CD4-positive, alpha-beta memory T cell (primary cell): ENCODE results near the gene OXLD1. TPM values are rescaled to one million over a fixed set of nuclear protein-coding genes. Genes with fewer than 3 reads are reported as not detected.
"Not testable (repeated sequence)": the region's sequence is repeated elsewhere in the genome, so short reads cannot be mapped to it uniquely, and the experiment has no call there.

ENCODE experiments used
- CTCF ChIA-PET: fragments of 350-600 bp; sonication (Branson Sonifier 250); formaldehyde crosslinking; loops from one replicate; lab custom pipeline; 2021; ENCODE audit warnings: inconsistent platforms; ENCODE audit not compliant: partially characterized antibody; lab: Charles Lee
- POLR2A ChIA-PET: fragments of 350-600 bp; sonication (Branson Sonifier 250); formaldehyde crosslinking; loops from one replicate; lab custom pipeline; 2021; ENCODE audit not compliant: partially characterized antibody; lab: Charles Lee
- DNase-seq, 5 donors: peaks; one replicate each; pipeline versions ENCODE4 v3.0.0 to v3.0.0-alpha.2; 2020 to 2022; ENCODE audit warnings: mixed read lengths in 1 of 5
- H3K27ac ChIP-seq: one replicate; pipeline ENCODE4 v1.7.0; 2013; ENCODE audit warnings: low read depth, low read length
- H3K27me3 ChIP-seq: 2 replicates; pipeline ENCODE4 v1.7.0; 2013; ENCODE audit warnings: mild to moderate bottlenecking, low read length, moderate library complexity; ENCODE audit not compliant: insufficient read depth
- H3K36me3 ChIP-seq: 2 replicates; pipeline ENCODE4 v1.7.0; 2013; ENCODE audit warnings: mild to moderate bottlenecking, low read length, moderate library complexity; ENCODE audit not compliant: insufficient read depth
- H3K4me1 ChIP-seq: 2 replicates; pipeline ENCODE4 v1.7.0; 2013; ENCODE audit warnings: mild to moderate bottlenecking, low read length, moderate library complexity; ENCODE audit not compliant: insufficient read depth
- H3K4me3 ChIP-seq, 2 donors: one replicate each; pipeline ENCODE4 v1.7.0; 2013; ENCODE audit warnings: low read length in 2 of 2, mild to moderate bottlenecking in 1 of 2
- H3K9me3 ChIP-seq, 2 donors: one replicate each; pipeline ENCODE4 v1.7.0; 2013; ENCODE audit warnings: low read length in 2 of 2, control low read depth in 1 of 2; ENCODE audit not compliant: control insufficient read depth in 1 of 2
- H3K27ac Mint-ChIP-seq, 7 donors: one replicate each; pipeline ENCODE4 v1.8.0; 2020 to 2021; ENCODE audit warnings: mixed read lengths in 7 of 7, mild to moderate bottlenecking in 6 of 7, inconsistent platforms in 3 of 7, moderate library complexity in 3 of 7
- H3K27me3 Mint-ChIP-seq, 2 donors: one replicate each; pipeline ENCODE4 v1.8.0; 2020 to 2021; ENCODE audit warnings: mixed read lengths in 2 of 2
- H3K36me3 Mint-ChIP-seq, 2 donors: one replicate each; pipeline ENCODE4 v1.8.0; 2020 to 2021; ENCODE audit warnings: mixed read lengths in 2 of 2, inconsistent platforms in 1 of 2, mild to moderate bottlenecking in 1 of 2
- H3K4me1 Mint-ChIP-seq, 4 donors: one replicate each; pipeline ENCODE4 v1.8.0; 2020 to 2021; ENCODE audit warnings: mixed read lengths in 4 of 4, mild to moderate bottlenecking in 1 of 4
- H3K4me3 Mint-ChIP-seq, 8 donors: one replicate each; pipeline ENCODE4 v1.8.0; 2020 to 2021; ENCODE audit warnings: mixed read lengths in 8 of 8, mild to moderate bottlenecking in 7 of 8, moderate library complexity in 6 of 8, inconsistent platforms in 3 of 8
- H3K9me3 Mint-ChIP-seq, 8 donors: one replicate each; pipeline ENCODE4 v1.8.0; 2020 to 2021; ENCODE audit warnings: mixed read lengths in 8 of 8, mild to moderate bottlenecking in 5 of 8, inconsistent platforms in 3 of 8, moderate library complexity in 1 of 8
- intact Hi-C: fragments of 100-400 bp; cut with micrococcal nuclease; formaldehyde crosslinking; loops from one replicate; pipeline ENCODE4 v1.15.1; 2023
- microRNA-seq: library from miRNA; unstranded; fragments of <30 nt; microRNA quantifications from one replicate; pipeline ENCODE4 v1.2.0, GENCODE V29; 2021; ENCODE audit warnings: borderline replicate concordance, borderline number of aligned reads, borderline microRNAs expressed, mixed read lengths
- polyA plus RNA-seq, 2 donors: library from polyadenylated mRNA; unstranded; fragments of 300-500 nt; fragmentation: Illumina TruSeq; gene quantifications; one replicate each; pipeline ENCODE4 v1.2.3, GENCODE V29; 2021
- total RNA-seq, 2 experiments: library from RNA; stranded (reverse); gene quantifications; one replicate each; pipeline ENCODE4 v1.2.3, GENCODE V29; 2021

Gene OXLD1
- total and polyA plus RNA-seq, 4 experiments from 2014 or later: 52.5 to 83.2 (median 64.8) TPM

GRCh38 chr17:81621494-81622130 is 44.8 kb downstream of the OXLD1 start:
- no peak overlapping the region for H3K4me3 ChIP-seq

GRCh38 chr17:81618307-81618706 is 48.1 kb downstream of the OXLD1 start:
- H3K4me1 Mint-ChIP-seq: peaks cover 15 to 40% (median 19%) of the 10 kb centered on the region in 4 donors
- H3K27me3 ChIP-seq, POLR2A ChIA-PET, H3K4me3 ChIP-seq, CTCF ChIA-PET, H3K27ac ChIP-seq, DNase-seq, H3K9me3 Mint-ChIP-seq, intact Hi-C loops, H3K9me3 ChIP-seq, H3K27ac Mint-ChIP-seq, H3K27me3 Mint-ChIP-seq, H3K4me3 Mint-ChIP-seq: not testable (repeated sequence)
- H3K36me3 Mint-ChIP-seq: peaks cover 43 to 55% of the 10 kb centered on the region in 2 donors
- Histone ChIP-seq H3K36me3 (peaks cover 35% of the 10 kb centered on the region), H3K4me1 (peaks cover 17% of the 10 kb centered on the region)

More at GRCh38 chr17:81621494-81622130, 44.8 kb downstream of the OXLD1 start:
- Mint-ChIP-seq H3K36me3 (peaks cover 47 to 54% of the 10 kb centered on the region in 2 donors), H3K4me1 (peaks cover 0 to 22% (median 12%) of the 10 kb centered on the region in 4 donors), H3K27ac (no peak overlapping the region), H3K27me3 (no peaks in the 10 kb centered on the region), H3K9me3 (peaks cover 0 to 8% (median 1%) of the 10 kb centered on the region in 8 donors), H3K4me3 (no peak overlapping the region)
- CTCF ChIA-PET: interaction anchor here (1.2 to 2.6 kb wide), 2 partner anchors 18 to 21 kb away, joined by 3 to 12 read pairs; no protein-coding TSS in a partner anchor
- DNase-seq: no peak
- intact Hi-C loops: no loop called here
- Histone ChIP-seq H3K27ac (no peak overlapping the region), H3K36me3 (peaks cover 40% of the 10 kb centered on the region), H3K27me3 (no peaks in the 10 kb centered on the region), H3K9me3 (no peaks in the 10 kb centered on the region), H3K4me1 (no peaks in the 10 kb centered on the region)
- POLR2A ChIA-PET: no interaction called here

GRCh38 chr17:81616877-81617276 is 49.5 kb downstream of the OXLD1 start:
- no peak for DNase-seq
- peaks cover 17% of the 10 kb centered on the region for H3K4me1 ChIP-seq
- ChIA-PET CTCF (no interaction called here), POLR2A (no interaction called here)
- no peaks in the 10 kb centered on the region for H3K27me3 ChIP-seq
- peaks cover 43% of the 10 kb centered on the region for H3K36me3 ChIP-seq
- no peaks in the 10 kb centered on the region for H3K9me3 ChIP-seq
- Mint-ChIP-seq H3K9me3 (no peaks in the 10 kb centered on the region), H3K27ac (no peak overlapping the region), H3K4me3 (no peak overlapping the region), H3K27me3 (no peaks in the 10 kb centered on the region), H3K36me3 (peaks cover 48 to 62% of the 10 kb centered on the region in 2 donors), H3K4me1 (peaks cover 15 to 44% (median 21%) of the 10 kb centered on the region in 4 donors)
- intact Hi-C loops: no loop called here
- no peak overlapping the region for H3K4me3 ChIP-seq
- H3K27ac ChIP-seq: no peak overlapping the region

- Mint-ChIP-seq H3K36me3 (peaks cover 35 to 49% of the 10 kb centered on the region in 2 donors), H3K27me3 (no peaks in the 10 kb centered on the region), H3K4me1 (peaks cover 15 to 36% (median 20%) of the 10 kb centered on the region in 4 donors), H3K9me3 (no peaks in the 10 kb centered on the region), H3K4me3 (peak overlapping the region in 2 of 8 donors; percentile 1 to 49), H3K27ac (peak overlapping the region in 4 of 7 donors; percentile 37 to 92 (median 63))
- no peak for DNase-seq
- intact Hi-C loops: no loop called here
- H3K27ac ChIP-seq: no peak overlapping the region
- H3K27me3 ChIP-seq: no peaks in the 10 kb centered on the region
- H3K36me3 ChIP-seq: peaks cover 34% of the 10 kb centered on the region
- H3K4me3 ChIP-seq: no peak overlapping the region
- peaks cover 17% of the 10 kb centered on the region for H3K4me1 ChIP-seq
- POLR2A ChIA-PET: no interaction called here
- CTCF ChIA-PET: interaction anchor here (3.7 kb wide), 1 partner anchor 14 kb away, joined by 11 read pairs; no protein-coding TSS in a partner anchor
- no peaks in the 10 kb centered on the region for H3K9me3 ChIP-seq
Measured at GRCh38 chr17:81615401-81615930, 50.9 kb downstream of the OXLD1 start.

Small RNA genes lying within 50 kb of the gene (microRNA-seq; reads per million reads assigned to microRNA genes)
- gene MIR6786: not detected

Other genes starting within 250 kb of the OXLD1 start
- gene ACTG1, start 153.8 kb downstream of the OXLD1 start, total RNA-seq: 1,000 to 10,000 TPM; 1,031 to 1,038 TPM
- gene ACTG1, start 153.8 kb downstream of the OXLD1 start, polyA plus RNA-seq: 1,000 to 10,000 TPM; 1,338 to 1,651 TPM
- gene FSCN2, start 138.2 kb downstream of the OXLD1 start, total RNA-seq: 1 to 10 TPM in 1 of 2 experiments, under 1 TPM in 1; 0.75 to 1.0 TPM
- under 1 TPM in 1 of 2 donors, not detected in 1; 0.20 TPM for gene FSCN2, start 138.2 kb downstream of the OXLD1 start, polyA plus RNA-seq
- gene FAAP100, start 114.3 kb downstream of the OXLD1 start, total RNA-seq: 10 to 100 TPM; 51.0 to 56.0 TPM
- gene FAAP100, start 114.3 kb downstream of the OXLD1 start, polyA plus RNA-seq: 10 to 100 TPM in 1 of 2 donors, 1 to 10 TPM in 1; 8.5 to 16.8 TPM
- 100 to 1,000 TPM in 1 of 2 experiments, 10 to 100 TPM in 1; 91.0 to 105 TPM for gene NPLOC4, start 29.5 kb downstream of the OXLD1 start, total RNA-seq
- 10 to 100 TPM; 61.1 to 70.6 TPM for gene NPLOC4, start 29.5 kb downstream of the OXLD1 start, polyA plus RNA-seq
- 1 to 10 TPM; 1.1 to 1.2 TPM for gene TSPAN10, start 29.4 kb downstream of the OXLD1 start, total RNA-seq
- gene TSPAN10, start 29.4 kb downstream of the OXLD1 start, polyA plus RNA-seq: under 1 TPM; 0.10 to 0.24 TPM
- gene PDE6G, start 10.1 kb downstream of the OXLD1 start, total RNA-seq: 1 to 10 TPM in 1 of 2 experiments, under 1 TPM in 1; 0.87 to 1.3 TPM
- 1 to 10 TPM in 1 of 2 donors, under 1 TPM in 1; 0.83 to 1.2 TPM for gene PDE6G, start 10.1 kb downstream of the OXLD1 start, polyA plus RNA-seq
- gene CCDC137, start 132 bp upstream of the OXLD1 start, total RNA-seq: 10 to 100 TPM; 28.0 to 29.3 TPM
- gene CCDC137, start 132 bp upstream of the OXLD1 start, polyA plus RNA-seq: 10 to 100 TPM in 1 of 2 donors, 1 to 10 TPM in 1; 5.3 to 17.0 TPM
- gene ARL16, start 17.2 kb upstream of the OXLD1 start, total RNA-seq: 10 to 100 TPM; 25.9 to 27.7 TPM
- gene ARL16, start 17.2 kb upstream of the OXLD1 start, polyA plus RNA-seq: 10 to 100 TPM; 25.3 to 45.5 TPM
- 100 to 1,000 TPM; 182 to 206 TPM for gene HGS, start 17.4 kb upstream of the OXLD1 start, total RNA-seq
- gene HGS, start 17.4 kb upstream of the OXLD1 start, polyA plus RNA-seq: 10 to 100 TPM; 18.9 to 46.4 TPM
- 10 to 100 TPM; 21.9 to 25.6 TPM for gene MRPL12, start 36.8 kb upstream of the OXLD1 start, total RNA-seq
- 10 to 100 TPM; 42.5 to 47.5 TPM for gene MRPL12, start 36.8 kb upstream of the OXLD1 start, polyA plus RNA-seq
- 1 to 10 TPM; 4.0 to 5.0 TPM for gene SLC25A10, start 45.7 kb upstream of the OXLD1 start, total RNA-seq
- 1 to 10 TPM; 3.2 to 5.2 TPM for gene SLC25A10, start 45.7 kb upstream of the OXLD1 start, polyA plus RNA-seq
- not detected for gene GCGR, start 137.5 kb upstream of the OXLD1 start, total RNA-seq
- gene GCGR, start 137.5 kb upstream of the OXLD1 start, polyA plus RNA-seq: not detected
- 10 to 100 TPM; 65.8 to 71.0 TPM for gene MCRIP1, start 166.7 kb upstream of the OXLD1 start, total RNA-seq
- 10 to 100 TPM; 66.7 to 87.2 TPM for gene MCRIP1, start 166.7 kb upstream of the OXLD1 start, polyA plus RNA-seq
- not detected for gene PPP1R27, start 168.4 kb upstream of the OXLD1 start, total RNA-seq
- gene PPP1R27, start 168.4 kb upstream of the OXLD1 start, polyA plus RNA-seq: under 1 TPM in 1 of 2 donors, not detected in 1; 0.18 TPM
- gene P4HB, start 193.9 kb upstream of the OXLD1 start, total RNA-seq: 100 to 1,000 TPM; 392 to 409 TPM
- 100 to 1,000 TPM; 272 to 339 TPM for gene P4HB, start 193.9 kb upstream of the OXLD1 start, polyA plus RNA-seq
- 100 to 1,000 TPM; 380 to 382 TPM for gene ARHGDIA, start 204.7 kb upstream of the OXLD1 start, total RNA-seq
- 100 to 1,000 TPM in 1 of 2 donors, 10 to 100 TPM in 1; 84.8 to 205 TPM for gene ARHGDIA, start 204.7 kb upstream of the OXLD1 start, polyA plus RNA-seq
- gene ALYREF, start 225.0 kb upstream of the OXLD1 start, total RNA-seq: 10 to 100 TPM; 47.2 to 47.7 TPM
- 10 to 100 TPM; 23.3 to 50.8 TPM for gene ALYREF, start 225.0 kb upstream of the OXLD1 start, polyA plus RNA-seq
- 10 to 100 TPM; 53.8 to 57.0 TPM for gene ANAPC11, start 225.1 kb upstream of the OXLD1 start, total RNA-seq
- gene ANAPC11, start 225.1 kb upstream of the OXLD1 start, polyA plus RNA-seq: 100 to 1,000 TPM; 262 to 267 TPM
- gene NPB, start 235.6 kb upstream of the OXLD1 start, total RNA-seq: under 1 TPM; 0.61 to 0.79 TPM
- not detected for gene NPB, start 235.6 kb upstream of the OXLD1 start, polyA plus RNA-seq
- gene PCYT2, start 244.8 kb upstream of the OXLD1 start, total RNA-seq: 10 to 100 TPM; 43.5 to 48.3 TPM
- 10 to 100 TPM; 27.8 to 30.3 TPM for gene PCYT2, start 244.8 kb upstream of the OXLD1 start, polyA plus RNA-seq